GM21737 (cell line): Measurements from ENCODE around the gene PIANP.
A peak's percentile ranks its signal among the peaks of the same experiment; 100 is the strongest.
"Not testable (repeated sequence)": the region's sequence is repeated elsewhere in the genome, so short reads cannot be mapped to it uniquely, and the experiment has no call there.

Source experiments
- ATAC-seq: cut with Tn5 transposase; IDR thresholded peaks from one replicate; pipeline ENCODE4 v1.9.1; 2021; ENCODE audit warnings: mild to moderate bottlenecking, moderate library complexity; ENCODE audit not compliant: unreplicated experiment

The PIANP gene

DNA sequence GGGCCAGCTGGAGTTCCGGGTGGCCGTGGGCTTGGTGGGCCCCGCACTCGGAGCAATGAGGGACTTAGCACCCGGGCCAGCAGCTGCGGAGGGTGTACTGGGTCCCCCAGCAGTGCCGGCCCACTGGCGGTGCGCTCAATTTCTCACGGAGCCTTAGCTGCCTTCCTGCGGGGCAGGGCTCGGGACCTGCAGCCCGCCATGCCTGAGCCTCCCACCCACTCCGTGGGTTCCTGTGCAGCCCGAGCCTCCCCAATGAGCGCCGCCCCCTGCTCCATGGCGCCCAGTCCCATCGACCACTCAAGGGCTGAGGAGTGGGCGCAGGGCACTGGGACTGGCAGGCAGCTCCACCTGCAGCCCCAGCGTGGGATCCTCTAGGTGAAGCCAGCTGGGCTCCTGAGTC, 7.7 kb upstream of the PIANP start:
- not testable (repeated sequence) for ATAC-seq

DNA sequence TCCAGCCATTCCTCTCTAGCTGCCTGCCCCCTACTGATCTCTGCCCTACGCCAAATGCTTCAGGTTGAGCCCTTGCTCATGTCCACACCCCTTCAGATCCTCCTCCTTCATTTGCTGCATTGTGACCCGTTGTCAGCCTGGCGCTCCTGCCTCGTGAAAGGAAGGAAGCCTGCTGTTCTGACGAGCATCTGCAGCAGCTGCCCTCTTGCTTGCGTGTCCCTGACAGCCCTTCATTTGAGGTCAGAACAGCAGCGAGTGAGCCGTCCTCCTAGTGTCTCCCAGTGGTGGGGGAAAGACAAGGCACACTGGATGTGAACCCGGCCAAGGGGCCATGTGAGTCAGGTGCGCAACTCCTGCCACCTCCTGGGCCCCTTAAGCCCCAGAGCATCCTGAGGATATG, 3.0 kb upstream of the PIANP start:
- ATAC-seq = no peak

DNA sequence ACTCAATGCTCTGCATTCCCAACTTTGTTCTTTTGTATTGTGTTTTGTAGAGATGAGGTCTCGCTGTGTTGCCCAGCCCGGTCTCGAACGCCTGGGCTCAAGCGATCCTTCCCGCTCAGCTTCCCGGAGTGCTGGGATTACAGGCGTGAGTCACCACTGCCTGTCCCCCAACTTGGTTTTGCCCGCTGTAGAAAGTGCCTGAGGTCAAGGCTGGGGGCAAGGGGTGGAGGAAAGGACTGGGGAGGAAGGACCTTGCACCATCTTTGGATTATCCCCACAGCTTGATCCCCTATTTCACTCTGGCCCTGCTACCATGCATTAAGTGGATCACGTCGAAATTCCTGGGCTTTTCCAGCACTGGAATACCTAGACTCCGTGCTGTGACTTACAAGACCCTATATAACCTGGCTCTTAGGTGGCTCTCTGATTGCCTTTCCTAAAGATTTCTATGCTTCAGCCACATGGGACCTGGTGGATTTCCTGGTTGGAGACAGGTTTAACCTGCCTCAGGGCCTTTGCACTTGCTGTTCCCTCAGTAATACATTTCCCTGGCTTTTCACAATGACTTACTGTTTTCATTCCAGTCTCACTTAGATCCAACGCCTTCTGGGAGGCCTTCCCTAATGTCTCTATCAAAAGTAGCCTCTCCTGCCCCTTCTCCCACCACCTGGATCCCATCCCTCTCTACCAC, 608 bp upstream of the PIANP start:
- no peak for ATAC-seq

DNA sequence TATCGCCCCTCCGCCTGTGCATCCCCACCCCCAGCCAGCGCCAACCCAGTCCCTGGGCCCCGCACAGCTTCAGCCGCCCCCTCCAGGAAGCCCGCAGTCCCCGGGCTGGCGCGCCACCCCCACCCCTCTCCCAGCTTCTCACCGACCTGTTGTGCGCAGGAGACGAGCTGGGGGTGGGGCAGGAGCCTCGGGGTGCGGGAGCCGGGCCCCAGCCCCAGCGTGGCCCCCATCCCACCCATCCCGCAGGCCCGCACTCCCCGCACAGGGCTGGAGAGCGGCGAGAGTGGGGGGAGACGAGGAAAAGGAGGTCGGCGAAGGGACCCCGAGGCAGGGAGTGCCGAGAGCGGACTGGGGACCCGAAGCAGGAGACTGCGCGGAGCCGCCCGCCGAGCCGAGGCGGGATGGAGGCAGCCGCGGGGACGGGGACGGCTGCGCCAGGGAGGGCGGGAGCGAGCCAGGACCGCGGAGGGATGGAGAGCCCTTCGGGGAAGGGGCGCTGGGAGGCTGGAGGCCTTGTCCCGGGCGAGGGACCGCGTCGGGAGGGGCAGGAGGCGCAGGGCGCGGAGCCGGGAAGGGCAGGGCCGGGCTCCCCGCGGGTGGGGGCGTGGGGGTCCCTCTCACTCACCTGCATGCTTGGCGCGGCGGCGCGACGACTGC, 498 bp downstream of the PIANP start:
- no peak for ATAC-seq

DNA sequence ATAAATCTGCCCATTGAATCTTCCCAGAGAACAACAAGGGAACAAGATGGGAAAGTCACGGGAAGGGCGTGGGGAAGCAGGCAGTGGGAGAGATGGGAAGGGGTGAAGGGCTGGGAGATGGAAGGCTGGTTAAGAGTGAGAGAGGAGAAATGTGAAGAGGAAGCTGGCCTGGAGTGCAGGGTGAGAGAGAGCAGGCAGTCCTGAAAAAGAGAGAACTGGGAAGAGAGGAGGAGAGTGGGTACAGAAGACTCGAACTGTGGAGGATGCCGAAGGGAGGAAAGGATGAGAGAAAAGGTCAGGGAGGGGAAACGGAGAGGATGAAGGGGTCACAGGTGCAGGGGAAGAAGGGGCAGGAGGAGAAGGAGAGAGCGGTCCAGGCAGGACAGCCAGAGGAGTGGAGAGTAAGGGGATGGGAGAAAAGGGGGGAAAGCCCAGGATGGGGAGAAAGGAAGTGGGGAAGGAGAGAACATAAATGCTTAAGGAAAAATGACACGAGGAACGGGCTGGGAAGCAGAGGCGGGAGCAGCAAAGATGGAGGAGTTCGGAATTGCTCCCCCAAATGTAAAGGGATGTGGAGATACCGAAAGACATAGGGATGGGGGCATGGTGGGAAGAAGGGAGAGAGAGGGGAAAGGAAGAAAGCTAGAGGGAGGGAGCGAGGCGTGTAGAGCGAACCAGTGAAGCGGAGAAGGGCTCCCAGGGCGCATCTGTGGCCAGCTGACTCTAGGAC, 1.2 kb downstream of the PIANP start:
- ATAC-seq = no peak

DNA sequence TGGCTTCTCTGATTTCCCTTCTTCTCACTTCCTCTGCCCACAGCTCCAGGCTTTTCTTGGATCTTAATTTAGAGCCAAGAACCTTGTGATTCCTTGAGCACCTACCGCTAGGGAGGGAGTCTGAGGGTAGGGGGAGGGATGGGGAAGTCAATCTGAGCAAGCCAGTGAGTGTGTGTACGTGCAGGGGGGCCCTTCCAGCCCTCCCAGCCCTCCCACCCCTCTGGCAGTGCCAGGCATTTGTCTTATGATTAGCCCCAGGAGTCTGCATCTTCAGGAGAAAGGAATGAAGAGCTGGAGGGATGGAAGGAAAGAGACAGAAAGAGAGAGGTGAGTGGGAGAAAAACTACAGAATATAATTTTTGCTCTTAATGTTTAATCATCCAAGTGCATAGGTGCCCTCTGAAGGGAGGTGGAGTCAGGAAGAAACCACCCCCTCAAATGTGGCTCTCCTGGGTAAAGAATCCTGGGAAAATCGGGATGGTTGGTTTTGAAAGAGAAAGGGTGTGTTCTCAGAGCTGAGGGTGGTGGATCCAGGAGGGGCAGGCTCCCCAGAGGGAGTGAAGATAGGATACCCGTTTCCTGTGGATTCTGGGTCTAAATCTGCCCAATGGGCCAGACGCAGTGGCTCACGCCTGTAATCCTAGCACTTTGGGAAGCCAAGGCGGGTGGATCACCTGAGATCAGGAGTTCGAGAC, 2.1 kb downstream of the PIANP start:
- ATAC-seq = no peak

DNA sequence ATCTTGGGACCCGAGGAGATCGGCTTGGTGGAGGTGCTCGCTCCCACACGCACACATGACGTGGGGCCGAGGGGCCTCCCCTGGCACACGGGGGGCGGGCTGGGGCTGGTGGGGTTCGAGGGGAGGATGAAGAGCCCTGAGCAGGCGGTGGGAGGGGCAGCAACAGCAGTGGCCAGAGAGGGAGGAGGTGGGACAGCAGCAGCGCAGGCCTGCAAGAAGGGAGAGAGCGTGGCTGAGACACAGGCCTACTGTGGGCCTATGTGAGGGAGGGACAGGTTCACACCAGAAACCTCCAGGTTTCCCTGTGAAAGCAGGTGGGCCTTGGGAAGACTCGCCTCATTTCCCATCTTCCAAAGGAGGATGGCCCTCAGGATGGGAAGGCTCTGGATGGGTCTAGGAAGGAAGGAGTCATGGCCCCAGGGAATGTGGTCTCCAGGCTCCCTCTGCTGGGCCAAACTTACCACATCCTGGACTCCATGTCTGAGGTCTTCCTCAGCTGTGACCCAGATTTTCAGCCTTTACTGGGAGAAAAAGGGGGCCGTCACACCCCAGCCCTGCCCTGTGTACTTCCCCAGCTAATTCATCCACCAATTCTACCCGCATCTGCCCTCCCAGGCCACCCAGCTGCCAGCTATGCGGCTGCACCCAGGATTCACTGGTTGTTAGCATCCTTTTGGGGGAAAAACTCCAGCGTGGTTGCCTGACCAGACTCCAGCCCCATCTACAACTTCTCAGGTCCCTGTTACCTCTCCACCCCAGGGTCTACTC, 2.8 kb downstream of the PIANP start:
- no peak for ATAC-seq

DNA sequence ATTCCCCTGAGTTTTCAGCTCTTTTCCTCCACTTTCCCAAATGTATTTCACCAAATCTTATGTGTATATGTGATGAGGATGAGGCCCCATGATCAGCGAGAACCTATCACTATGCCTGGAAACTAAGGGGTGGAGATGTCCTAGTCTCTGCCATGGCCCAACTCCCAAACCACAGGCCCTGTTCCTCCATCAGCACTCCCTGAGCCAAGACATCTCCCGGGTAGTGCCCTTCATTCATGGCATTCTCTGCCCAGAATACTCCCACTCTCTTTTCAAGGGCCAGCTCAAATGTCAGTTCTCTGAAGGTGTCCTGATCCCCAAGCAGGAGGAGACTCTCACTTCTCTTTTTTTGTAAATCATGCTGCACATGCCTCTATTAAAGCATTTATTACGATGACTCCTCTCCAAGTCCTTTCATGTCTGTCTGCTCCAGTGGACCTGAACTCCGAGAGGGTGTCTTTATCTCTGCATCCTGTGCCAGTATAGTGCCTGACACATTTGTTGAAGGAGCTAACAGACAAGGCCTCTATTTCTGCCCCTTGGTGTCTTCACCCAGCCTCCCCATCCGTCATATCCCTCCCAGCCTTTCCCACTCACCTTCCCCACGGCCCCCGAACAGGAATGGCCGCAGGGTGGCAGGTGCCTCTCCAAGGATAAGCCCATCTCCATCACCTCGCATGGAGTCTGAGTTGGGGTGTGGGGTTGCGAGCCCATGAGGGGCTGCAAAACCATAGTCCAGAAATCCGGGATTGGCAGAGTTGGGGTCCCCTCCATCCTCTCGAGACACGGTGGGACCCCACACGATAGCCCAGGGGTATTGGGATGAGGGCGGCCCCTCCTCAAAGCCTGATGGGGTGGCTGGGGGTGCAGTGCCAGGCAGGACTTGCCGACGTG, 3.7 kb downstream of the PIANP start:
- ATAC-seq = no peak

DNA sequence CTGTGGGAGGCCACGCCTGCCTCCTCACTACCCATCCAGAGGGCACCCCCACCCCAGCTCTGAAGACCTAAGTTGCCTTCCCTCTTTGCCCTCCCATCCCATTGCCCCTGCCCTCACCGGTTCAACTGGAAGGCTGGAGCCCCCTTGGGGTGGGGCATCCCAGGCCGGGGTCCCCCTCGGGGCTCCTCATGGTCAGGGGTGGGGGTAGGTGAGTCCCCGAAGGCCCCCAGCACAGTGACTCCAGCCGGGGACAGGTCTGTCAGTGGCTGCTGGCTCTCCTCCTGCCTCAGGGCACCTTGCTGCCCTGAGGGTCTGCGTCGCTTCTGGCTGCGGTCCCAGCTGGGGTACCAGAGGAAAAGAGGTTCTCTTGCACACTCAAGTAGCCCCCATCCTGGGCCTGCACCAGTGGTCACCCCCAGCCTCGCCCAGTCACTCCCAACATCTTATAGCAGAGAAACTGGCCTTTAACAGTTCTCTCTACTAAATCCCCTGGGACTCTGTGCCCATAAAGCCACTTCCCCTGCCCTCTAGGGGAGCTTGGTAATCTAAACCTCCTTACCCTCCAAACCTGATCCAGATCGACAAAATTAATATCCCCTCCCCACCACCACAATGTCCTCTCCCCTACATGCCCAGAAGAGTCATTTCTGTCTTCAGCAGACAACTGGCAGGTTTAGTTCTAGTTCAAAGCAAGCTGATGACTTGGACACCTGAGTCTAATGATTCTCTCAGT, 5.1 kb downstream of the PIANP start:
- no peak for ATAC-seq

DNA sequence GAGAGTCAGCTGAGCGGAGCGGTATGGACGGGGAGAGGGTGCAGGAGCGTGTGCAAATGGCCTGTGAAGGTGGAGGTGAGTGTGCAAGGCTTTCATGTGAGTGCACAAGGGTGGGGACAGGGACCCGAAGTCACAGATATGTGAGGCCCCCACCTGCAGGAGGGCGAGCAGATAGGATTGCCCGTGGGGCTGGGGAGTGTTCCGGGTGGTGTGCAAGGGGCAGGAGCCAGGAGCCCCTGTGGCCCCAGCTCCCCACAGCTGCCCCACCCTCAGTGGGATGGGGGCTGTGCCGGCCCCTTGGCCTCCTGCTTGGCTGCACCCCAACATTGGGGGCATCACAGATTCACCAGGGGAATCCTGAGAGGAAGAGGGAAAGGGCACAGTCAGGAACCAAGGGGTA, 5.9 kb downstream of the PIANP start:
- no peak for ATAC-seq

DNA sequence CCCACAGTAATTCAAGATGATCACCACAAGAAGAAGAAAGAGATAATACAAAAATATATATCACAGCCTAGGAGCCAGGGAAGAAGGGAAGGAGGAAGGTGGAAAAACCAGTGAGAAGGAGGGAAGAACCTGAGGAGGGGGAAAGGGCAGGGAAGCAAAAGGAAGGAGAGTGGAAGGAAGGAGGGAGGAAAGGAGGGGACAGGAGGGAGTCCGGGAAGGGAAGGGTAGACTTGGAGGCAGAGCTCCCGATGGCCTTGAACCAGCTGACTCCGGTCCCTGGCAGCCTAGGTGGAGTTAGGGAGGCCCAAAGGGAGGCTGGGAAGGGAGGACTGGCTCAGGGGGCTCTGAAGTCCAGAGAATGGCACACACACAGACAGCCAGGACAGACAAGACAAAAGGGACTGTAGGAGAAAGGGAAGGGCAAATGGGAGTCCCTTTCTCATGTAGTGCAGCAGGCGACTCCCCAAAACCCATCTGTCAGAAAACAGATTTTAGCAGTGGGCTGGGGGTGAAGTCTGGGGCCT, 6.7 kb downstream of the PIANP start:
- no peak for ATAC-seq

DNA sequence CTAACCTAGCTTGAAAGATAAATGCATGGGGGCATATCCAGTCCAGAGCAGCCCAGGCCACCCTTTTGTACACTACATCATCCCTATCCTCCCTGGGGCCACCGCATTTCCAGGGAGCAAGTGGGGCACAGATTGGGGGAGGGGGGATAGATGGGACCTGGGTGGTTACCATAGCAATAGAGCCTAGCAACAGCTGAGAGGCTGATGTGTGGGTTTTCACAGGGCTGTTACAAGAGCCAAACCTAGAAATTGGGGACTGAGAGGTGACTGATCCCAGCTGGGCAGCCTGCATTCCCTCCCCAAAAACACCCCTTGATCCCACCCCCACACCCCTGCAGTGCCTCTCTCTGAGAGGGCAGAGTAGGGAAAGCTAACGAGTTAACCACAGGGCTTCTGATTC, 7.7 kb downstream of the PIANP start:
- no peak for ATAC-seq

DNA sequence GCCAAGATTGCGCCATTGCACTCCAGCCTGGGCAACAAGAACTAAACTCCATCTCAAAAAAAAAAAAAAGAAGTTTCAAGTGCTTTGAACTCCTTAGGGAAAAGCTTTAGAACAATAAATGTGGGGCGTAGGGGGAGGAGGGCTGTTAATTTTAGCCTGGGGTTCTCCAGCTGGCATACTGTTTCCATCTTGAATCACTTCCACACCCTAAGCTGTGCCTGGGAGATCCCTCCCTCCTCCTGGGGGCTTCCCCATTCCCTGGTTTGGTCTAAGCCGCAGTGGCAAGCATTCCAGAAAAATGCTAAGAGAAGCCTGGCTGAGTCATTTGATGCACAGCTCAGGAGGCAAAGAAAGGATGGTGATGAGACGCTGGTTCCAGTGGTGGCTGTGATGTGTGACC, 9.1 kb downstream of the PIANP start:
- ATAC-seq = no peak

DNA sequence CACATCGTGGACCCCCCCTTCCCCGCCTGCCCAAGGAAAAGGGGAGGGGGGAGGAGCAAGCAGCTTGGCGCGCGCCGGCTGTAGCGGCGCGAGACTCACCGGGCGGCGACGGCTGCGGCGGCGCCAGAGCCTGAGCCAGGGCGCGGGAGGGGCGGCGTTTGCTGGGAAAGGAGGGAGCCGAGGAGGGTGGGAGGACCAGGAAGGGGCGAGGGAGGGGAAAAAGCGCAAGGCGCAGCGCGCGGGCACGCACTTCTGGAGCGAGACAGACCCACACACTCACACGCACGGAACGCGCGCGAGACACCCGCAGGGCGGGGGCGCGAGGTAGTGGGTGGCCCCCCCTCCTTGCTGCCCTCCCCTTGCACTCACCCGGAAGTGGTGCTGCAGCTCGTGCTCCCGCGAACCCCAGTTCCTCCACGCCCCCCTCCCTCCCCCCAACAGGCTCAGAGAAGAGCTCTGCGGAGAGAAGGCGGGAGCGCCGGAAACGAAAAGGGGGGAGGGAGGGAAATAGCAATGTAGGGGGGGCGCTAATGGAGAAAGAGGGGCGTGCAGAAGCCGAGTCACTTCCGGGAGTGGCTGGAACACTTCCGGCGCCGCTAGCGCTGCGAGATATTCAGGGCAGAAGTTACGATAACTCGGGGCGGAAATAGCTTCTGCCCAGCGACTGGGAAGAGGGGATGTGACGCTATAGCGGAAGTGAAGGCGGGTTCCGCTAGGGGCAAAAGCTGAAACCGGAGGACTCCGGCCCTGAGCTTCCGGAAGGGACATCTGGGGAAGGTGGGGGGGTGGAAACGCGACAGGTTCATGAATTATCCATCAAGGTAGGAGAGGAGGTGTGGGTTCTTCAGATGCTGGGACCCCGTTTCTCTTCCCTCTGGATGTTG, 11.4 kb downstream of the PIANP start, which contains the start of gene ZNF384:
TSS of gene ZNF384 (minus strand) at position 377 of the 884 bp plus-strand sequence. CDS start 9,855 bp downstream, outside the sequence.
- ATAC-seq = peak; percentile 77

DNA sequence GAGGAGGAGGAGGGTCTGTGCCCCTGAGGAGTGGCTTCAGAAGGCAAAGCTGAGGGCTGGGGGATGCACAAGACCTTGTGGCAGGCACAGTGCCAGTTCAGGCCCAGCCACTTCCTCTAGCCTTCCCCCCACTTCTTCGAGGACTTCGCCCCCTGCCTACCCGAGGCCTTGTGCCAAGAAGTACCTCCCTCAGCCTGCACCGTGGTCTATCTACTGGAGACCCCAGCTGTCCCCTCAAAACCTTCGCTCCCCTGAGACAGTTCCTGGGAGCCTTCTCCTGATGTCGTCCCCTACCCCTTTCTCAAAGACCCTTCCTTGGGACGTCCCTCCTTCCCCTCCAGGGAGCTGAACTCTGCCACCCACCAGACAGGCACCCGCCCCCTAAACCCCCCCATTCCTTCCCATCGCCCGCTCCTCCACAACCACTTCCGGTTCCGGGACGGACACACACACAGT, 12.0 kb downstream of the PIANP start:
- ATAC-seq = no peak

DNA sequence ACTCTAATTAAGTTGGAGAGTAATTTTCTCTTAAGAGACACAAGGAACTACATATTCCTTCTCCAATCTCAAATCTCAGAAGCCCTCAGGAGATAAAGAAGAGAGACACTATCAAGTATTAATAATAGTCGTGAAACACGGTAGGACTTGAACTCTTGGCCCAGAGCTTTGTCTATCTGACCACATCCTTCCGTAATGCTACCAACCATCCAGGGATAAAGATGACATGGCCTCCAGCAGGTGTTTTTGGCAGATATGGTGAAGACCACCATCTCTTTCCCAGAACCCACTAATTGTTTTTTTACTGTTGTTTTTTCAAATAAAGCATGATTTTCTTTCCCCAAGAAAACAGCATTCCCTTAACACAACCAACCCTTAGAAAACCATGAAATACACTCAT, 14.8 kb downstream of the PIANP start:
- ATAC-seq = no peak

DNA sequence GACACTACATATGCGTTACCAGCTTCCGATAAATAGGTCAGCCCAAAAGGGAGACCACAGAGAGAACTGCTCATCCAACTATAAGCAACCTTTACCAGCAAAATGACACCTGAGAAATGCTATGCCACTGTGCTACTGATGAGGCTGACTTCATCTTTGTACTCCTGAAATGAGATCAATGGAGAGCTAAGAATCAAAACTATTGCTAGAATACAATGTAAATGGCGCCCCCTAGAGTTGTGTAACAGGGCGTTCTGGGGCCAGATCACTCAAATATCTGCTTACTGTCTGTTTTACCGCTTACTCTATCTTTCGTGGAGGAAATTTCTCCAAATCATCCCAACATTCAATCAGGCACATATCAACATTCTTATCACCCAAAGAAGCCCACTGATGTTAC, 16.0 kb downstream of the PIANP start:
- ATAC-seq = no peak

DNA sequence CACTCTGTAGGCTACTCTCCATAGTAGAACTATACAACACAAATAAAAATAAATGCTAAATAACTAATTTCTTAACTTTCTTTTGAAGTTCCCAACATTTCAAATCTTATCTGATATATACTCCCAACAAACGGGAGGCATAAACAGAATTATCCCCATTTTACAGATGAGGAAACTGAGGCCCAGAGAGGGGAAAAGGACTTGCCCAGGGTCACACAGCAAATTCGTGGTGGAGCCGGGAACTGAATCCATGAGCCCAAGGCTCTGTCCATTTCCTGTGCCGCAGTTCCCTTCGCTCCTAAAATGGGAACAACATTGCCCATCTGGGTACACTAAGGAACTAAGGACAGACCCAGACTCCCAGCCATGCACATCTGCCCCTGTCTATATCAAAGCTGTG, 23.7 kb downstream of the PIANP start:
- ATAC-seq = no peak
